ENCODE measurements around the gene SLC9C1.

The SLC9C1 gene

GRCh38 chr3:112175646-112176045, 118.4 kb downstream of the SLC9C1 start:
- DNase-seq = no peak

GRCh38 chr3:112175037-112175436, 119.0 kb downstream of the SLC9C1 start:
- DNase-seq = no peak

GRCh38 chr3:112171144-112171543, 122.9 kb downstream of the SLC9C1 start:
- no peak for DNase-seq

- DNase-seq = no peak
These were observed 124.0 kb downstream of the SLC9C1 start for GRCh38 chr3:112170046-112170445.

GRCh38 chr3:112167758-112168157, 126.3 kb downstream of the SLC9C1 start:
- no peak for DNase-seq

- no peak for DNase-seq
These were observed 144.9 kb downstream of the SLC9C1 start for GRCh38 chr3:112149136-112149535.

GRCh38 chr3:112143689-112144088, 150.3 kb downstream of the SLC9C1 start:
- no peak for DNase-seq

- no peak for DNase-seq
These were observed 150.8 kb downstream of the SLC9C1 start for GRCh38 chr3:112143251-112143650.

GRCh38 chr3:112141293-112141692, 152.7 kb downstream of the SLC9C1 start:
- DNase-seq = no peak

GRCh38 chr3:112140584-112140983, 153.4 kb downstream of the SLC9C1 start:
- DNase-seq = no peak

GRCh38 chr3:112138219-112138969, 155.6 kb downstream of the SLC9C1 start:
- no peak for DNase-seq

GRCh38 chr3:112137781-112138180, 156.2 kb downstream of the SLC9C1 start:
- peak; percentile 22 for DNase-seq

GRCh38 chr3:112136959-112137693, 156.9 kb downstream of the SLC9C1 start:
- peak; percentile 54 for DNase-seq

GRCh38 chr3:112136046-112136445, 158.0 kb downstream of the SLC9C1 start:
- DNase-seq = no peak

GRCh38 chr3:112134335-112135124, 159.5 kb downstream of the SLC9C1 start:
- DNase-seq = no peak

GRCh38 chr3:112133626-112134334, 160.2 kb downstream of the SLC9C1 start:
- DNase-seq = no peak

GRCh38 chr3:112132975-112133448, 161.0 kb downstream of the SLC9C1 start, which contains the start of gene GCSAM:
TSS of gene GCSAM (minus strand) at chr3:112133248. CDS start at chr3:112133120, 128 bp downstream.
- peak; percentile 72 for DNase-seq

- DNase-seq = no peak
These were observed 161.5 kb downstream of the SLC9C1 start for GRCh38 chr3:112132554-112132953.

- no peak for DNase-seq
These were observed 161.9 kb downstream of the SLC9C1 start for GRCh38 chr3:112132088-112132487.

GRCh38 chr3:112131111-112131510, 162.9 kb downstream of the SLC9C1 start:
- DNase-seq = no peak

- DNase-seq = no peak
These were observed 163.4 kb downstream of the SLC9C1 start for GRCh38 chr3:112130638-112130993.

- DNase-seq = peak; percentile 6
These were observed 163.9 kb downstream of the SLC9C1 start for GRCh38 chr3:112129925-112130637.
